HL-60/S4 (cell line): ENCODE data around the gene SRCIN1.

Experiments
- in situ Hi-C: fragments of 300-500 bp; cut with MboI; formaldehyde crosslinking; loops from 2 replicates; pipeline ENCODE4 v1.14.3; 2022; ENCODE audit warnings: low sequenced_read_pairs

Gene SRCIN1

DNA sequence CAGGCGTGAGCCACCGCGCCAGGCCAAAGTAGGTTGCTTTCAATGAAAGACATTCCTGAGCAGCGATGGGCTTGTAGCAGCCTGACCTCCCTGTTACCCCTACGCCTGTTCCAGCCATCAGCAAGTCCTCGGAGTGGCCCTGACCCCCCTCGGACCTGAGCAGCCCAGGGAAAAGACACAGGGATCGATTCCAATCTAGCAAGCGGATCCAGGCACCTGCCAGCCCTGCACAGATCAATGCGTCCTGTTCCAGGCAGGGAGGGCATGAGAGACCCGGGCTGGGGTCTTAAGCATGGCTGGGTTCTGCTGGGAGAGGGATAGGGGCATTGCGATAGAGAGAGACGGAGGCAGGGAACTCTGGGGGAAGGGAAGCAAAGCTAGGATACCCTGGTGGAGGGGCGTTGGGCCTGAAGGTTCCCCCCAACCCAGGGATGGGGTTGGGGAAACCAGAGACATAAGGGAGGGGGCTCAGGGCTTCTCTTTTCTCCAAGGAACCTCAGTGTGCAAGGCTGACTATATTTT is 21.9 kb downstream of the SRCIN1 start:
- in situ Hi-C loops, result loop anchor here (10.0 kb wide), 1 partner anchor 169 kb away; no protein-coding TSS in a partner anchor

DNA sequence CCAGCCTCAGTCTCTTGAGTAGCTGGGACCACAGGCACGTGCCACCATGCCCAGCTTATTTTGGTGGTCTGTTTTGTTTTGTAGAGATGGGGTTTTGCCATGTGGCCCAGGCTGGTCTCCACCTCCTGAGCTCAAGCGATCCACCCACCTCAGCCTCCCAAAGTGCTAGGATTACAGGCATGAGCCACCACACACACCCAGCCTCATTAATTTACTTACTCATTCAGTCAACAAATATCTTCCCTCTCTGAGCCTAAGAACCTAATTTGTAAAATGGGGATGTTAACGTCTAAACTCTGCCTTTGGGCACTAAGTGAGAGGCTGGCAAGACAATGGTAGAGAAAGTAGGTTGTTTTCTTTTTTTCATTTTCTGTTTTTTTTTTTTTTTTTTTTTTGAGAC is 22.6 kb downstream of the SRCIN1 start:
- in situ Hi-C loops, result loop anchor here (10.0 kb wide), 1 partner anchor 168 kb away; no protein-coding TSS in a partner anchor

DNA sequence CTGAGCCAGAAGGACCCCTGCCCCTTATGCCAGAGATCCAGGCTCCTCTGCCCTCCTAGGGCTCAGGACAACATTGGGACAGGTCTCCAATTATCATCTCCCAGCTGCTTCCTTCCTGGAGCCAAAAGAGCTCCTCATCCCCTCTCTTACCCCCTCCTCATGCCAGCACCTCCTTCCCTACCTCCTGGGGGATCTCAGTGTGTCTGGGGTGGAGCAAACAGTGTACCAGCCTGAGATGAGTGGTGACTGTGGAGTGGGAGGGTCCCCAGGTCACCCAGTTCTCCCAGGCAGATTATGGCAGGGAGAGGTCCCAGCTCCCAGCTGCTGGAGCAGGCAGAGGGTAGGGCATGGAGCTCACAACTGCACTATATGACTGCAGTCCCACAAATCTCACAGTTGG is 23.7 kb downstream of the SRCIN1 start:
- in situ Hi-C loops, result loop anchor here (10.0 kb wide), 1 partner anchor 167 kb away; no protein-coding TSS in a partner anchor

DNA sequence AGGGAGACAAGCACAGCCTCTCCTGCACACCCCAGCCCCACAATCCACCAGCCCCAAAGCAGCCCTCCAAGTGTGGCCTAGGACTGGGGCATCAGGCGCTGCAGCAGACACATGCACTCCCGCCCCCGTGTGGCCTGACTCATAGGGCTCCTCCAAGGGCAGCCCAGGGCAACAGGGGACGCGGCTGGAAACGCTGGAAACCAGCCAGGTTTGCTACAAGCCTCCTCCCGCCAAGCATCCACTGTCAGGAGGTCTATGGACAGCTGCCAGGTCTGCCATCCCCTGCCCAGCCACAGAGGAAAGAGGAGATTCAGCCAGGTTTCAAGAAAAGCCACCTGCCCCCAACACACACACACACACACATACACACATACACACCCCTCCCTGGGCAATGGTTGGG is 25.8 kb downstream of the SRCIN1 start:
- in situ Hi-C loops, result loop anchor here (10.0 kb wide), 1 partner anchor 165 kb away; no protein-coding TSS in a partner anchor

DNA sequence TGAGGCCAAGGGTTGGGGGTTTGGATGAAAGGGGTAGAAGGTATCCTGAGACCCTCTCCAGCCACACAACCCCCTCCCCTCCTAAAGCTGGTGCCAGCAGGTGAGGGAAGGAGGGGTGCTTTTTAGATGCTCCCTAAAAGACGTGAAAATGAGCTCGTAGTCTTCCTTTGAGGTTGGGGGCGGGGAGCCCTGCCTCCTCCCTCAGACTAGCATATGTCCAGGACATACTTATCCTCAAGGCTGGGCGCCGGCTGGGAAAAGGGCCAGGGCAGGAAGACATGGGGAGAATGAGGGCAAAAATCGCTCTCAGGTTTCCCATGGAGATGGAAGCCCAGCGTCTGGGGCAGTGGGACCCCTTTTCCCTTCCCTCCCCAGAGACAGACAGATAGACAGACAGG is 26.7 kb downstream of the SRCIN1 start:
- in situ Hi-C loops, result no loop called here

DNA sequence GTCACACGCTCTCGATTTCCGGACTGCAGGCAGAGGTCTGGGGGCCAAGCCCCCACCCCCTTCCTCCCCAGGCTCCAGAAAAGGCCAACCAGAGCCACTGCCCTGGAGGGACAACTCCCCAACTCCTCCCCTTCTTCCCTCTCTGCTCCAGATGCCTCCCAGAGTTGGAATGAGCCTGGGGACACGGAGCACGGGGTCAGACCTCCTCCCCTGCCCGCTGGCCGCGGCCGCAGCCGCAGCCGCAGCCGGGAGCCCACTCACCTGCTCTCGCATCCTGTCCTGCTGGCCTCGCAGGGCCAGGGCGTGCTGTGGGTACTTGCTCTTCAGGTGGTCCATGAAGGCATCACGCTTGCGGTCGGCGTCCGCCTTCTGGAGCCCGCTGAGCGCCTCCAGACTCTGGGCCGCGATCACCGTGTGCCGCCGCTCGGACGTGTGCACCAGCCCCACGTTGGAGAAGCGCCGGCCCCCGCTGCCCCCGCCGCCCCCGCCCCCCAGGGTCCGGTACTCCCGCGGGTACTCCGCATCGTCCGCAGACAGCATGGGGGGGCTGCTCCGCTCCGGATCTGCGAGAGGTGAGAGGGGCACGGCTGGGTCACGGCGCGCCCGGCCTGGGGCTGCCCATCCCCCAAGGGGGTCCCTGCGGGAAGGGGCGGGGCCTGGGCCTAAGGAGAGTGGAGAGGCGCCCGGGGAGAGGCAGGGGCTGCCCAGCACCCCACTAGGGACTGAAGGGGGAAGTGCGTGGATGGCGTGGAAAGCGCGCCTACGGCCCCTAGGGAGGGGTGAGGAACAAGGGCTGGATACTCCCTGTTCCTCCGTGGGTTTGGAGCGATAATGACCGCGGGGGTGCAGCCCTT is 27.3 kb downstream of the SRCIN1 start:
- in situ Hi-C loops, result no loop called here

DNA sequence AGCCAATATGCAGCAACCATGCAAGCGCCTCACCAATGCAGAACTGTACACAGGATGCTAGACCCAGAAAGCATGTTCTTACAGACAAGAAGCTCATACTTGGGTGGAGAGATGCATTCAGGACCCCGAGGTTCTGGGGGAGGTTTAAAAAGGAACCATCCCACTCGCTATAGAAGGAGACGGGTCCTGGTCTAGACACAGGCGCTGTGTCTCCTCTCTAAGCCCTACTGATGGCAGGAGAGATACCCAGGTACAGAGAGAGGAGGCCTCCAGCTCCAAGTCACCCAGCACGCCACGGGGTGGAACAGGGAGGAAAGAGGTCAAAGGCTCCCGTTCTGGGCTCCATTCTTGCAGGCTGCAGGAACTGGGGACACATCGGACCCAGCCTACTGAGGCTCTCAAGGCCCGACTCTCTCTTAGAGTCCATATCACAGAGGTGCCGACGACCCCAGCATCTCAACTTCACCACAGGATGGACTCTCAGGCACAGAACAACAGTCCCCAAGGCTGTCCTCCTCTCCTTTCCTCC is 28.0 kb downstream of the SRCIN1 start:
- in situ Hi-C loops, result no loop called here

DNA sequence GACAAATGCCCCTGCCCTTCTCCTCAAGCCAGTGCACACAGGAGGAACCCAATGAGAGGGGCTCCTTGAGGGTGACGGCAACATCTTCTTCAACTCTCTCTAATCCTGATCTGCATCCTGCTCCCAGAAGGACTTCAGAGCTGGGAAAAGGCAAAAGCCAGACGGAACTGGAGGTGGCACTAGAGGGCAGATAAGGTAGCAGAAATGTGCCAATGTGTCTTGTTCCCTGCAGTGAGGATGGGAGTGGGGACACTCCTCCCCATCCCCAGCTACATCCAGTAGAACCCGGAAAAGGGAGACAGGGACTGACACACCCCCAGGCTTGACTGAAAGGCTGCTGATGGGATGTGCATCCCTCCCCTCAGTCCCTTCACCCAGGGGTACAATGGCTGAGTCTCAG is 28.5 kb downstream of the SRCIN1 start:
- in situ Hi-C loops, result no loop called here

DNA sequence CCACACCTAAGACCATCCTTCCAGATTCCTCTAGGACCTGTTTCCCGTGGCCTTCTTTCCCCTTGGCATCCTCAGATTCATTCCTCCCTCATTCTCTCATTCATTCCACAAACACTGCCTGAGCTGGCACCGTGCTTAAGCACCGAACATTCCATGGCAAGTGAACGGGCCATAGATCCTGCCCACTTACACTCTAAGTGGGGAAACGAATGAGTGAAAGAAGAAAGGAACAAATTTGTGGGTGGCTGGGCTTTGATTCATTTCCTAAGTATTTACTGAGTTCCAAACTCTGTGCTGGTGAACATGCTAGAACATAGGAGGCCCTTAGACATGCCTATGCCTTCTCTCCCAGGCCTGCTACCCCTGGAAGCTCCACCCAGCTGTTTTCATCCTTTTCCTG is 30.0 kb downstream of the SRCIN1 start:
- in situ Hi-C loops, result no loop called here

DNA sequence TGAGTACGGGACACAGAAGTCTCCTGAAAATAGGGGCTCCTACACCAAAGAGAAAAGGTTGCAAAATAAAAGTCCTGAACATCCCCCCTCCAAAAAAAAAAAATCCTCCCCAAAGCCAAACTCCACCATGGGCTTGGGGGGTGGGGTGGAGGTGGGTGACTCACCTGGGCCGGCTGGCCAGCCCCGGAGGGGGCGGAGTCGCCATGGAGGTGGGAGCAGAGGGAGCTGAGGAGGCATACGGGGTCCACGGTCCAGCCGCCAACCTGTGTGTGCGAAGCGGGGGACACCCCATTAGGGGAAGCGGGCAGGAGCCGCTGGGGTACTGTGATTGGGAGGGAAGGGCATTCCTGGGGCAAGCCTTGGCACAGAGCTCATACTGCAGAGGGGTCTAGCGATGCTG is 31.0 kb downstream of the SRCIN1 start:
- in situ Hi-C loops, result no loop called here

DNA sequence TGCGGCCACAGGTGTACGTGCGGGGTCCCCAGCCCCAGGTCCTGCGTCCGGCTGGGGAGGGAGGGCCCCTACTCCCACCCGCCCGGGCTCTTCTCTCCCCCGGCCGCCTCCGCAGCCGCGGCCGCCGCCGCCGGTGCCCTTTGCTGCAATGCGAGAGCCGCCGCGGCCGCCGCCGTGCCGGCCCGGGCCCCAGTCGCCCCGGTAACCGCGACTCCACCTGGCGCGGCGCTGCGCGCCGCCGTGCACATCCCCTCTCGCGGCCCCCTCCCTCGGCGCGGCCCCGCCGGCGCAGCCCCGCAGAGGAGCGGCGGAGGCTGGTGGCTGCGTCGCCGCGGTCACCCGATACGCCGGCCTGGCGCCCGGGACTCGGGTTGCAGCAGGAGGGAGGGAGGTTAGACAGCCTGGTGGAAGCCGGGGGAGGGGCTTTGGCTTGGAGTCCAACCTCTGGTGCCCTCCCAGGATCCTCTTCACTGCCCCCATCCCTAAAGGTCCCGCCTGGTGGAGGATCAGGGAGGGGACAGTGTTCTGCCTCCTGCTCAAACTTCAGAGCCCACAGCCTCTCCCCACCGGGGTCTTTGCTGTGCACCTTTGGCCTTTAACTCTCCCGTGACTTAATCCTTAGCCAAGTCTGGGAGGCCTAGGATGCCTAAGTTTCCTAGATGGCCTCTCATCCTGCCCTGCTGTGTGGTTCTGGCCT is 32.9 kb downstream of the SRCIN1 start:
- in situ Hi-C loops, result no loop called here

DNA sequence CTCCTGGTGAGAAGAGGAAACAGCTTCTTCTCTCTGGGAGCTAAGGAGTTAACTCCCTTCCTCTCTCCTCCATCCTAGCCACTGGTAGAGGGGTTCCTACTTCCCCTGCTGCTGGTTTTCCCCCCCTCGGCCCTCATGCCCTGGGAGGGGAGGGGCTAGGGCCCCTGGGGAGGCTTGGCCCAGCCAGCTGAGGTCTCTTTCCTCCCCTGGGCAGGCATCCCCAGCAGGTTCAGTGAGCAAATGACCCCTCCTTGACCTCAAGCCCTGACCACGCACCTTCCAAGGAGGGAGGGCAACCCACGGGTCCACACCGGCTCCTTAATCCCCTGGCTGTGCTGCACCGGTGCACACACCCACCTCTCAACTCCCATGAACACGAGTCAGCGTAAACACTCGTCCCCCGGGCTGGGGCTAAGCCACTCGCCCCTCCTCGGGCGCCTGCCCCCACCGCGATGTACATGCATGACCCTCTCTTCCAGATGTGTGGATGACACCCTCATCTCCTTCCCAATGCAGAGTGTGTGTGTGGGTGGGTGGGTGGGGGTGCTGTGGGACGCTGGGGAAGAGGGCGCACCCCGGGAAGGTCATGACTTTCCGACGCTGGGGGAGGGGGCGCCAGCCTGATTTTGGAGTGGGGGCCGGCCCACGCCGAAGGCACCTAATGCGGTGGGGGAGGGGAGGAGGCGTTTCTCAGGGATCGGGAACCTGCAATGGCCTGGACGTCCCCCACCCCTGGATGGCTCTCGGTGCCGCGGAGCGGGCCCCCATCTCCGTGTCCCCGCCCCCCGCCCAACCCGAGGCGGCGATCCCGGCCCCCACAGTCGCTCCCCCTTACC is 33.7 kb downstream of the SRCIN1 start:
- in situ Hi-C loops, result no loop called here

DNA sequence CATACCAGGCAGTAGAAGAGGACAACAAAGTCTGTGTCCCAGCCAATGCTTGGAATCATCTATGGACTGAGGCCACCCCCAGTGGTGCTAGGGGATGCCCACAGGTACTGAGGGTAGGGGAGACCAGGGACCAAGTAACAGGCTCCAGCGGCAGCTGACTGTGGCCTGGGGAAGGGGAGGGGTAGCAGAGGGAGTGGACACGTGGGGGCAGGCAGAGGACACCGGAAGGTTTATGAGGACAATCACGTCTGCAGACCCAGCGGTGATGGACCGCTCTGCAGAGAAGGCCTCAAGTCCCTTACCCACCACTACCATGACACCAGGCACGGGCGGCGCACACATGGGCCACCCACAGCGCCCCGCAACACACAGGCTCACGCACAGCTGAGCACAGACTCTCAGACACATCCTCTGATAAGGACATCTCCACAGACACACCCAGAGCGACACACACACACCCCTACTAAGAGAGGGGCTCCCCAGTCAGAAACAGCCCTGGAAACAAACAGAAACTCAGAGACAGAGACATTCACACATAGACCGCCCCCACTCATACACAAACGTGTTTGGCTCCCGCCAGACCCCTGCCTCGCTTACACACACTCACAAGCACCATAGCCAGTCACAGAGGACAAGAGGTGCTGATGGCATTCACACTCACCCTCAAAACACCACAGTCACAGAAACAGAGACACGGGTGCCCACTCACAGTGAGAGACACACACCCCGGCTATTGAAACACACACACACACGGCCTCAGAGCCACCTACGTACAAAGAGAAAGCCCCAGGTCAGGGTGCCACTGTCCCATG is 35.8 kb downstream of the SRCIN1 start:
- in situ Hi-C loops, result no loop called here

DNA sequence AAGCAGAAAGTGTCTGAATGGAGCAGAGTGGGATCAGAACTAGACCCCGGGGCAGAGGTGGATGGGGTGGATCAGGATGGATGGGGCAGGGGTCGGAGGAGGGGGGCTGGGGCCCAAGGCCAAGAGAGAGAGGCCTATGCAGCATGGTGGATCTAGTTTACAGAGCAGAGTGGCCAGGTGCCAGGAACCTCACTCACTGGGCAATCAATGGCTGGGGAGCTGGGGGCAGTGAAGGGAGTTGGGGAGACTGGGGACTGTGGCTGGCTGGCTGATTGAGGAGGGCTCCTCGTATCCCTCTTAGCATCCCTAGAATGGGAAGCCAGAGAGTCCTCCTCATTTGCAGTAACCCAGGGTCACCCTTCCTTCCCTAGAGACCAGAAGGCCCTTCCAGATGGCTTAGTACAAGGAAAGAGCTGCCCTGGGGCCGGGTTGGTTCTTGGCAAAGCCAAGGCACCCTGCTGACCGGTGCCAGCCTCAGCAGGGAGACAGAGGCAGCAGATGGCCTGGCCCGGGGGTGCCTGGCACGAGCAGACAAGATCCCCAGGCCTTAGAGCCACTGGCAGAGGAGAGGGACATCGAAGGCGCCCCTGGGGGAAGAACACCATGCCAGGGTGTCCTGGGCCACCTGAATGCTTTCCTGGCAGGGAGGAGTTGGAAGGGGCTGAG is 36.8 kb downstream of the SRCIN1 start:
- in situ Hi-C loops, result no loop called here

DNA sequence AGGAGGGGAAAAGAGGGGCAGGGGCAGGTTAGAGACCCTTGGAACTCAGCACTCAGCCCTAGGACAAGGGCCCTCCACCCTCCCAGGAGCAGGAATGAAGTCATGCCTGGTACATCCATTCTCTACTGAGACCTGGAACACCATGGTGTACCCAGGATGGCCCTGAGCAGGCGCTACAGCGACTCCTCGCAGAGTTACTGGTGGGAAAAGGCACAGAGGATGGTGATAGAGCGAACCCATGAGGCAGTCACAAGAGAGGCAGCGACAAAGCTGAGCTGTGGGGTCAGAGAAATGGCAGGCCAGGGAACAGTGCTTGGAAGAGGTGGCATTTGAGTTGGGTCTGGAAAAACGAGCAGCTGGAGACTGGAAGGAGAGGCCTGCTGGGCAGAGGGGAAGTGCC is 37.5 kb downstream of the SRCIN1 start:
- in situ Hi-C loops, result no loop called here

DNA sequence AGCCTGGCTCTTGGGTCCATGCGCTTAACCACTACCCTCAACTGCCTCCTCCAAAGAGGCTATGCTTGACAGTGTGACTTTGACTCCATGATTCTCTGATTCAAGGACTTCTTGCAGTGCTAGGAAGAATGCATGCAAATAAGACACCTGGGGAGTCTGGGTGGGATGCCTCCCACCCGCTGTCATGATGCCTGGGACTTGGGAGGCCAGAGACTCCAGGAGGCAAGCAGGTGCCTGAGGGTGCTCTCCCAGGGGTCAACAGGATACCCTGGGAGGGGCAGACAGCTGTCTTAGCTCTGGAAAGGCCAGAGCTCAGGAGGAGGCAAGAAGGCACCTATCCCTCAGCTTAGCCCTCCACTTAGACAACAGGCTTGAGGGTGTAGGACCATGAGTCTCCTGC is 38.4 kb downstream of the SRCIN1 start:
- in situ Hi-C loops, result no loop called here

DNA sequence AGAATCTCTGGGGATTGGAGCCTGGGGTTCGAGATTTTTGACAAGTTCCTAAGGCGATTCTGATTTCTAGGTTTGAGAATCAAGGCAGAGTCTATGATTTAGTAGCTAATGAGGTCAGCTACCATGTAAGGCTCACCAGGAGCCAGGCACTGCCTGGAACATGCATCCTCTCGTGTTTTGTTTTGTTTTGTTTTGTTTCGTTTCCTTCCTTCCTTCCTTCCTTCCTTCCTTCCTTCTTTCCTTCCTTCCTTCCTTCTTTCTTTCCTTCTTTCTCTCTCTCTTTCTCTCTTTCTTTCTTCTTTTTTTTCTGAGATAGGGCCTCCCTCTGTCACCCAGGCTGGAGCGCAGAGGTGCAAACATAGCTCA is 39.1 kb downstream of the SRCIN1 start:
- in situ Hi-C loops, result no loop called here

DNA sequence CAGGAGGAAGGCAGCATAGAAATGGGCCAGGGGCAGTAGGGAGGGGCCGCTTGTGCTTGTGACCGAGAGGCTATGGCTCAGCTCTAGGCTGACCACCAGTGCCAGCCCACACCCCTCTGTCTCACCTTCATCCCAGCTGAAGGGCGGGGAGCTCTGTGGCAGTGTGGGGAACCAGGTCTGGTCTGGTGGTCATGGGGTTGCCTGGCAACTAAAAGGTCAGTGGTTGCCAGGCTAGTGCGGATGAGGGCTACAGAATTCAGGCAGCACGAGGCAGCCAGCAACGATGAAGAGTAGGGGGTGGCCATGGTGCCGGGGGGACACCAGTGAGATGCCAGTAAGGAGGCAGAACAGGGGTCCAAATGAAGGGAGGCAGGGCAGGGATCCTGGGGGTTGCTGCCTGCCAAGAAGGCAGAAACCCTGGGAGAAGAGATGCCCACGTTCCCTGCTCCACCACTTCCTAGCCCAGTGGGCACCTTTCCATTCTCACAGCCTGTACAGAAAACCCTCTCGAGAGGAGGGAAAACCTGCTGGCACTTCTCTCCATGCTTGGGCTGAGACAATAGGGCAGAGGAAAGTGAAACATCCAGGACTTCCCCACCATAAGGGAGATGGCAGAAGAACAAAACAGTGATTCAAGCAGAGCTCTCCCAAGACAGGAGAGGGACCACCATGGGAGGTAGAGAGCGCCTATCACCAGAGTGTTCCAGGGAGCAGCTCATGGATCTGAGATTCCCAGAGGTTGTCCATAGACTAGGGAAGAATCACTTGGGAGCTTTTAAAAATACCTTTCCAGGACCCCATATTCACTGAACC is 39.7 kb downstream of the SRCIN1 start:
- in situ Hi-C loops, result no loop called here

DNA sequence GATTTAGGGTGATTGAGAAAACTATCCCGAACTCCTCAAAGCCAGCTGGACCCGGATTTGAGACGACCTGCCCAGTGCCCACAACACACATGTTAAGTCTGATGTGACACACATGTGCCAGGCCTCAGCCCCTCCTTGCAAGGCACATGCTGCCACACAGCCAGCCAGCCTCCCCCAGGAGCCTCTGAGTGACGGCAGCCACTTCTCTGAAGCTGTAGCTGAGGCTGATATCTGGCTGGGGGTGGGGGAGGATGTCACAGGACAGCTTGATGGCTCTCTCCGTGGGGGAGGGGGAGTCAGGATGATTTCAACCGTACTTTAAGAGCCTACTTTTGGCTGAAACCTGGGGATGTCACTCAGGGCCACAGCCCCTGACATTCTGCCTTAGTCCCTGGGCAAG is 40.9 kb downstream of the SRCIN1 start:
- in situ Hi-C loops, result no loop called here
